GM03348 (cell line): ENCODE data around the gene KMT2D.

Experiments
- DNase-seq: peaks from one replicate; pipeline ENCODE4 v3.0.0; 2012; ENCODE audit warnings: low spot score

KMT2D gene

DNA sequence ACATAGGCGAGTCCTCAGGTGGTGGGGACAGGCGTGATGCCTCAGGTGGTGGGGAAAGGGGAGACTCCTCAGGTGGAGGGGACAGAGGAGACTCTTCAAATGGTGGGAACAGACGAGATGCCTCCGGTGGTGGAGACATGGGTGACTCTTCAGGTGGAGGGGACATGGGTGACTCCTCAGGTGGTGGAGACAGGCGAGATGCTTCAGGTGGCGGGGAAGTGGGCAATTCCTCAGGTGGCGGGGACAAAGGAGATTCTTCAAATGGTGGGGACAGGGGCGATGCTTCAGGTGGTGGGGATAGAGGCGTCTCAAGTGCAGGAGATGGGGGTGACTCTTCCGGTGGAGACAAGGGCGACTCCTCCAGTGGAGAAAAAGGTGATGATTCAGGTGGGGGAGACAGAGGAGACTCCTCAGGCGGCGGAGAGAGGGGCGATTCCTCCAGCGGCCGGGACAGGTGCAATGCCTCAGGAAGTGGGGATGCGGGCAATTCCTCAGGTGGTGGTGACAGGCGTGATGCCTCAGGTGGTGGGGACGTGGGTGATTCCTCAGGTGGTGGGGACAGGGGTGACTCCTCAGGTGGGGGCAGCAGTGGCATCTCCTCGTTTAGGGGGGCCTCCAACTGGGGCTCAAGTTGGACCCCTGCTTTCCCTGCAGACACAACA lies 8.7 kb downstream of the KMT2D start:
- no peak for DNase-seq

DNA sequence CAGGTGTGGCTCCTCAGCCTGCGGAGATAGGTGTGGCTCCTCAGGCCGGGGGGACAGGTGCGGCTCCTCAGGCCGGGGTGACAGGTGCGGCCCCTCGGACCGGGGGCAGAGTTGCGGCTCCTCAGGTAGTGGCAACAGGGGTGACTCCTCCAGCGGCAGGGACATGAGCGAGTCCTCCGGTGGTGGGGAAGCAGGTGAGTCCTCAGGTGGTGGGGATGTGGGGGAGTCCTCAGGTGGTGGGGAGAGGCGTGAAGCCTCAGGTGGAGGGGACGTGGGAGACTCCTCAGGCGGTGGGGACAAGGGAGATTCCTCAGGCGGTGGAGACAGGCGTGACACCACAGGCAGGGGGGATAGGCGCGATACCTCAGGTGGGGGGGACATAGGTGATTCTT lies 9.2 kb downstream of the KMT2D start:
- no peak for DNase-seq

- DNase-seq = no peak
These were observed 9.9 kb downstream of the KMT2D start for GRCh38 chr12:49050507-49051372.

- DNase-seq = peak; percentile 53
These were observed 10.9 kb downstream of the KMT2D start for GRCh38 chr12:49049566-49050224.

DNA sequence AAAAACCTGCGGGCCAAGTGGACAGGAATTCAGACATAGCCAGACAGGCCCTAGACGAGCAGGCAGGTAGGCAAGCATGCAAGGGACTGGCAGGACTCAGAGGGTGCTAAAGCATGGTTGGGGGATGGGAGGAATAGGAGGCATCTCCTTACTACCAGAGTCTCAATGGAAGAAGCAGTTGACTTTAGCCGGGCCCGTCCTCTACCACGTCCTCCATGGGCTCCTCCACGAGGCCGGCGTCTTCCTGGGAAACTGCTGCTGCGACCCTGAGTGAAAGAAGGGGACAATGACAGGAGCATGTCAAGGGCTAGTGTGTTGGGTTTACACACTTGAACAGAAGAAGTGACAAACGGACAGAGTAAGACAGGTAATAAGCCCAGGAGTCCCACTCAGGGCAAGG lies 11.6 kb downstream of the KMT2D start:
- DNase-seq = no peak

GRCh38 chr12:49046129-49046895 lies 14.3 kb downstream of the KMT2D start:
- DNase-seq = no peak

DNA sequence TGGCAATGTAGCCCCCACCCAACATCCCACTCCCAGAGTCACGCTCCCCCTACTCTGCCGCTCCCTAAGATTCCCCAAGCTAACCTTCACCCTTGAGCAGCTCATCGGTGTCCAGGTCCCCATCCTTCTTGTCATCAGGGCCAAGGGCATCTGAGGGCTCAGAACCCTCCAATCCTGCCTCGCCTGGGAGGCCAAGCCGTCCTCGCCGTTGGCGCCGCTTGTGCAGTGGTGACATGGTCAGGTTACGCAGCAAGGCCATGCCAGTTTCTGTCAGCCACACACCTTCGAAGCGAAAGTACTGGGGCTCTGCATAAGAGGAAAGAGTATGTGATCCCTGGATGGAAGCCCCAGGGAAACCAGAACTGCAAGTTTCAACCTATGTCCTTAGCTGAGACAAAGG lies 15.9 kb downstream of the KMT2D start:
- DNase-seq = no peak

- peak; percentile 72 for DNase-seq
These were observed 16.7 kb downstream of the KMT2D start for GRCh38 chr12:49043856-49044258.

DNA sequence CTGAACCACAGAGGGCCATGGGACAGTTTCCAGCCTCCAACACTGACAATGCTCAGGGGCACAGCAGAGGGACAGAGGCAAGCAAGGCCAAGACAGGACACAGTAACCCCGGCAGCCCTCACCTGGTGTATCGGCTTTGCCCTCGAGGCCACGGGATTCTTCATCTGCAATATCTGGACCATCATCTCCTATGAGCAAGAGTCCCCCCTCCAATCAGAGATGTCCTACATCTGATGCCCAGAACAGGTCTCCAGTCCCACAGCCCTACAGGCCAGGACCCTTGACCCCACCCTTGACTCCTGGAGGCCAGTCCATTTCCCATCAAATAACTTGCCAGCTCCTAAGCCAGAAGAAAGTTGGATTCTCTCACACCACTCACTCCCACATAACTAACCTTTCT lies 17.4 kb downstream of the KMT2D start:
- DNase-seq = no peak

DNA sequence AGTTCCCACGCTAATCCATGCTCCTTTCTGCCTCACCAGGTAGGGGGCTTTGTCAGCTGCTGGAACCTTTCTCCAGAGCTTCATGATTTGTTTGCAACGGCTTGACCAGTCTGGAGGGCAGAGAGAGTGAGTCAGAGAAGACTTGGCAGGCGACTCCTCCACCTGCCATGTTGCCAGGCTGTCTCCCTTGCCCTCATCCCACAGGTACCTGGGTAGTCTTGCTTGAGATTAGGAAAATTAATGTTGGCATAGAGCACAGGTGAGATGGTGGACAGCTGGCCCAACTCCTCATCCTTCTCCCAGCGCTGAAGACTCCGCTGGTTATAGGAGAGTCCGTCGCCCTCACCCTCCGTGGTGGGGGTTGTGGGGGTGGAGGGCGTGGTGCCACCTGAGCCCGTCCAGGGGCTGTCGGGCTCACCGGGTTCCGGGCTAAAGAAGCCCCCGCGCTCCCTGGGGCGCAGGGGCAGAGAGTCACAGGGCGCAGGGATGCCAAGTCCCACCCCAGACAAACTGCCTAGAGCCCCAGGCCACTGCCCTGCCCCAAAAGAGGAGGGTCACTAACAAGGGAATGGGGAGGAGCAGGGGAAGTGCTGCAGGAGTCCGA lies 18.6 kb downstream of the KMT2D start:
- no peak for DNase-seq

DNA sequence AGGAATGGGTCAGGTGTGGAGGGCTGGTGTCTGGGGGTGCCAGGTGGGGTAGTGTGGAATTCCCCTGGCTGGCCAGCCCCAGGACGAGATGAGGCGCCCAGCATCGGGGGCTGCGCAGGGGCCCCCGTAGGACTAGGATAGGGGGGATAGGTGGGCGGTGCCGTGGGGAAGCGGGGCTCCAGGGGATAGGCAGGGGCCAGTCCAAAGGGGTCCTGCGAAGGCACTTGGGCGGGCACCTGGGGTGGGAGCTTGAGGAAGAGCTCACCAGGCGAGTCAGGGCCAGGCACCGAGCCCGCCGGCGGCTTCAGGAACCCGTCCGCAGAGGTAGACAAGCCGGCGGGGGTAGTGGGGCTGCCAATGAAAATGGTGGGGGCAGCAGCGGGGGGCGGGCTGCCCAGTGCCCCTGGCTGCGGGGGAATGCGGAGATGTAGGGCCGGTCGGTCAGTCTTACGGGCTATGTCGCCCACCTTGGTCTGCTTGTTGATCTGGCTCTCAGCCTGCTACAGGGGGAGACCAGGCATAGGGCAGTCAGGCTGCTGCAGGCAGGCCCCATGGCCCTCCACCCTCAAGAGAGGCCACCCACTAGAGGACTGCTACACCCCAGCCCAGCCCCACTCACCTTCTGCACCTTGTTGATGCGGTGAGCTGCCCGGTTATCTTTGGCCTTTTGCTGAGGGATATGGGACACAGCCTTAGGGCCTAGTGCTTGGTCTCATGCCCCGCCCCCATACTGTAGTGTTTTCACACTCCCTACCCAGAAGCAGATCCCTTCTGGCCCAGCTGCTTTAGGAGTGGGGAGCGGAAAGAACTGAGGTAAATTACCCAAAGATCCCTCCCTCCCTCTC lies 19.3 kb downstream of the KMT2D start:
- DNase-seq = no peak

- DNase-seq = no peak
These were observed 20.2 kb downstream of the KMT2D start for GRCh38 chr12:49040364-49040855.

DNA sequence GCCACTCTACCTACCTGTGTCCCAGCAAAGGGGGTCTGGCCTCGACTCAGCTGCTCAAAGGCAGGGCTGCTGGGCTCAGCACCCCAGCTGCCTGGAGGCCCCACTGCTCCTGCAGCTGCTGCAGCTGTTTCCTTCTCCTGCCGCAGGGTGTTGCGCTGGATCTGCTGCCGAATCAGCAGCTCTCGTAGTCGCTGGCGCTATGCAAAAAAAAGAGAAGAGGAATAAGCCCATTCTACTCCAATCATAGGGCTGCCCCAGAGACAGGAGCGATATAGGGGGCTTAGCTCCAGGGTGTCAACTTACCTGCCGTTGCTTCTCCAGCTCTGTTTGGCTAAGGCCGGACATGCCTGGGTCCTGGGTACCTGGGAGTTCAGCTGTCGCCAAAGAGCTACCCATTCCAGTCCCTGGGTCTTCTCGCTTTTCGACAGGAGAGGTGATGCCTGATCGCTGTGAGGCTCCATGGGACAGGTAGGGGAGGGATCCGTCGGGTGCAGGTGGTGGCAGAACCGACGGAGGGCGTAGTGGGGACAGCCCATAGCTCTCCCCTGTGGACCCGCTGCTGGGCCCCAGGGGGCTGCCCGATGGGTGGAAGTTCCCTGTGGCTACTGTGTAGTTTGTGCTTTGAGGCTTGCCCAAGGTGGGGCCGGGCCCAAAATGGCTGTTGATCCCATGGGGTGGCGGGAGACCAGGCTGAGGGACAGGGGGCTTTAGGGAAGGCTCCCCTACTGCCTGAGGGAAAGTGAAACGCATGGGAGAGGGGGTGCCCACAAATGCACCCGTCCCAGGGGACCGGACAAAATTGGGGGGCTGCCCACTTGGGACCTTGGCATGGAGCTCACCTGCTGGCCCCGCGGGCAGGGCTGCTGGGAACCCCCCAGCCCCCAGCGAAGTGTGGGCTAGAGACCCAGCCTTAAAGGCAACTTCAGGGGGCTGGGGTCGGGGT lies 20.9 kb downstream of the KMT2D start:
- no peak for DNase-seq

DNA sequence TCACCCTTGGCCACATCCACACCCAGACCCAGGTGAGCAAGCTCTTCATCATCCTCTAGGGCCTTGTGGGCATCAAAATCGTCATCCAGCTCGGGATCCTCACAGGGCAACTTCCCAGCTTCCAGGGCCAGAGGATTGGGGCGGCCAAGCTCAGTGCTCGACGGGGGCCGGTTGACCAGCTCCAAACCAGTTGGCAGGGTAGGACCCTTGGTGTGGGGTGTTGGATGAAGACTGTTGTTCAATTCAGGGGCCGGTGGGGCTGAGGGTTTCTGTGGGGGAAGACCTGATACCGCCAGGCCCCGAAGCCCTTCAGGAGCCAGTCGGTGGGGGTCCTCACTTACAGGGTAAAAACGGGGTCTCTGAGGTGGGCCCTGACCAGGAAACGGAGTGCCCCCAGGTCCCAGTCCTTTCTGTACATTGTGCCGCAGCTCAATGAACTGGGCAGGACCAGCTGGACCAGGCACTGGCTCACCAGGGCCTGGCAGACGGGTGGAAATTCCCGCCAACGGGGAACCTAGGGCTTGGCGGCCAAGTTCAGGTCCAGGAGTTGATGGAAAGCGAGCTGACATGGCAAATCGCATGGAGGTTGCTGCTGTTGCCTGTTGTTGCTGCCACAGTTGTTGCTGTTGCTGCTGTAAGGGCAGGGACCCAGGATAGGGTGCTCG lies 22.2 kb downstream of the KMT2D start:
- no peak for DNase-seq

GRCh38 chr12:49037947-49038237 lies 22.7 kb downstream of the KMT2D start:
- DNase-seq = no peak

DNA sequence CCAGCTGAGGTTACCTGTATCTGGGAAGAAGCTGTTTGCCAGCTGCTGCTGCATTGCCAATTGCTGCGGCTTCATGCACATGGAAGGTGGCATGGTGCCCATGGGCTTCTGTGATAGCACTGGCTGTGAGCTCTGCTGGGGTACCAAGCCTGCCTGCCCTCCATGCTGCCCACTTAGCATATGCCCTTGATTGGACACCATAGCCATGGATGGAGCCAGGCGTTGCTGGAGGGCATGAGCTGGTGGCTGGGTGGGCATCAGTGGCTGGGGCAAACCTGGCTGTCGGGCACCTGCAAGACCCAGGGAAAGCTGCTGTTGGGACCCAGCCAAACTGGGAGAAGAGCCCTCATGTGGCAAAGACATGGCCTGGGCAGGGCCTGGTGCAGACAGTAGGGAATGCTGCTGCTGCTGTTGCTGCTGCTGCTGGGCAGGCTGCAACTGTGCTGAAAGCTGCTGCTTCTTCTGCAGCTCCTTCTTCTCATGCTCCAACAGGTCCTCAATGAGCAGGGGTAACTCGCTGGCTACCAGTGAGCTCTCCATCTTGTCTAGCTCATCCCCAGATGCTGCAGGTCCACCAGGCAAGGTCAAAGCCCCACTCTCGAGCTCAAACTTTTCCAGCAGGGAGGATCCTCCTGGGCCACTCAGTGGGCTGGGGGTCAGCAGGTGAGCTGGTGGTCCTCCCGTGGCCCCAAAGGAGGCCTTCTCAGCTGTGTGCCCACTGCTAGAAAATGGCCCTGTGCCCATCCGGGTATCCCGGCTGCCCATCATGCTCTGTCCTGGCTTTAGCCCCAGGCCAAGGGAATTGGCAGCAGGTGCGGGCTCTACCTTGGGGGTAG lies 23.3 kb downstream of the KMT2D start:
- DNase-seq = no peak

- no peak for DNase-seq
These were observed 24.6 kb downstream of the KMT2D start for GRCh38 chr12:49036029-49036428.

DNA sequence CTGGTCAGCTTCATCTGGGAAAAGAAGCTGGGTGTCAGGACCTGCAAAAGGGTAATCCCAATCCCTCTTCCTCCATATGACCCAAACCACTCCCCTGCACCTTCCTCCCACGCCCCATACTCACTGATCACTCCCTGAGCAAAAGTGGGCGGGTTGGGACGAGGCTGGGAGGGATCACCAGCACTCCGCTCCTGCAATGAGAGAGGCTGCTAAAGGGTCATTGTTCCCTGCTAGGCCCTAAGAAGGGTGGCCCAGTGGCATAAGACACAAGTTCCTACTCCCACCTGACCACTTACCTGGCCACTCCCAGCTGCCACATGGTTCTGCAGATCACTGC lies 26.3 kb downstream of the KMT2D start:
- DNase-seq = no peak
